Small intestine (tissue), 7 donors: ENCODE data around the gene COQ10A. TPM values are rescaled to one million over a fixed set of nuclear protein-coding genes. Genes with fewer than 3 reads are reported as not detected.
A peak's percentile ranks its signal among the peaks of the same experiment; 100 is the strongest.

Source experiments
- DNase-seq, 2 donors: peaks; one replicate each; pipeline versions ENCODE4 v3.0.0 to v3.0.0-alpha.2; 2013
- FAIRE-seq: peaks from 2 replicates; lab custom pipeline; 2012; peaks lifted over from hg19 to GRCh38; lab: Jason Lieb, UNC
- H3K27ac ChIP-seq, 3 donors: one replicate each; pipeline ENCODE4 v1.5.1; 2013; ENCODE audit warnings: low read length in 2 of 3, mild to moderate bottlenecking in 2 of 3, control low read depth in 1 of 3, inconsistent platforms in 1 of 3, low read depth in 1 of 3, moderate library complexity in 1 of 3
- H3K27me3 ChIP-seq, 3 donors: one replicate each; pipeline ENCODE4 v1.6.1; 2013; ENCODE audit warnings: low read length in 3 of 3, inconsistent platforms in 1 of 3; ENCODE audit not compliant: control insufficient read depth in 3 of 3, insufficient read depth in 3 of 3
- H3K36me3 ChIP-seq, 3 donors: one replicate each; pipeline ENCODE4 v1.6.1; 2013; ENCODE audit warnings: low read length in 3 of 3, inconsistent platforms in 1 of 3, low read depth in 1 of 3, mild to moderate bottlenecking in 1 of 3, moderate library complexity in 1 of 3; ENCODE audit not compliant: control insufficient read depth in 3 of 3, insufficient read depth in 2 of 3
- H3K4me1 ChIP-seq, 3 donors: one replicate each; pipeline ENCODE4 v1.6.1; 2013; ENCODE audit warnings: low read length in 2 of 3, inconsistent platforms in 1 of 3, low read depth in 1 of 3, mild to moderate bottlenecking in 1 of 3, moderate library complexity in 1 of 3; ENCODE audit not compliant: control insufficient read depth in 3 of 3, insufficient read depth in 2 of 3
- H3K4me3 ChIP-seq, 3 donors: one replicate each; pipeline ENCODE4 v1.5.1; 2013; ENCODE audit warnings: low read length in 3 of 3, control low read depth in 1 of 3, inconsistent platforms in 1 of 3, low read depth in 1 of 3, mild to moderate bottlenecking in 1 of 3, moderate library complexity in 1 of 3
- H3K9me3 ChIP-seq, 2 donors: one replicate each; pipeline ENCODE4 v1.6.1; 2013; ENCODE audit warnings: low read depth in 1 of 2, low read length in 1 of 2; ENCODE audit not compliant: control insufficient read depth in 2 of 2, insufficient read depth in 1 of 2
- WGBS, 3 donors: extraction: QIAGEN DNeasy Blood & Tissue Kit; methylation state at CpG; one replicate each; pipeline ENCODE4 v1.1.7; 2013; 5-methylcytosine and 5-hydroxymethylcytosine counted together
- polyA plus RNA-seq, 4 donors: library from polyadenylated mRNA; stranded (reverse) in 3 of 4; unstranded in 1 of 4; fragments of 200-250 nt in 3 of 4; fragments of 120-200 nt in 1 of 4; gene quantifications; one replicate each; pipeline versions ENCODE4 v1.2.1 to v1.2.3, GENCODE V29; 2013
- donor health status: healthy with polysubstance abuse.
- donor health status: control.
- donor health status: control.
- donor health status: Bipolar disorder and iron deficiency.
- donor health status: healthy.

COQ10A gene
- polyA plus RNA-seq, 4 donors = 5.4 to 10.5 (median 8.0) TPM

DNA sequence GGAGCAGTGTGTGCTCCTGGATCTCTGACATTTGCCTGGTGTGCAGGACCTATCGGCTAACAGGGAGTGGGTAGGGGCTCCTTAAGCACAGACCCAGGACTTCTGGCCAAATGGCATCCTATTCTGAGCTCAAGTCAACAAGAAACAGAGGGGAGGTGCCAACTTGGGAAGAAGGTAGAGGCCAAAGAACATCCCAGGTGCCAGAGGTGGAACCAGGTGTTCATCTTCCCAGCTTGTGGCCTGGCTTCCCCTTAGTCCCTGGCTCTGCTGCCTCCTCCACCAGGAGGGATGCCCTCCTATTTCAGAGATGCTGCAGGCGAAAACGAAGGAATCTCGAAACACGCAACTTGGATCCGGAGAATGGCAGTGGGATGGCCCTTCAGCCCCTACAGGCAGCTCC lies 30.7 kb upstream of the COQ10A start:
- Histone ChIP-seq H3K9me3 (no peaks in the 10 kb centered on the region), H3K27ac (no peak overlapping the region), H3K36me3 (peaks cover 3 to 73% (median 13%) of the 10 kb centered on the region in 3 donors), H3K4me3 (no peak overlapping the region), H3K4me1 (peaks cover 0 to 7% (median 0%) of the 10 kb centered on the region in 3 donors), H3K27me3 (no peaks in the 10 kb centered on the region)
- WGBS, 3 donors = 90 to 95% (median 95%) methylated on average over 6 of the region's 6 CpGs
- no peak for FAIRE-seq
- no peak for DNase-seq

- no peak for DNase-seq
- no peak for FAIRE-seq
- Histone ChIP-seq H3K4me1 (peaks cover 0 to 7% (median 0%) of the 10 kb centered on the region in 3 donors), H3K27me3 (no peaks in the 10 kb centered on the region), H3K36me3 (peaks cover 3 to 82% (median 20%) of the 10 kb centered on the region in 3 donors), H3K9me3 (no peaks in the 10 kb centered on the region), H3K4me3 (no peak overlapping the region), H3K27ac (no peak overlapping the region)
- 41 to 66% (median 63%) methylated on average over 3 to 5 of the region's 5 CpGs for WGBS, 3 donors
Measured at GRCh38 chr12:56236985-56237384, 29.8 kb upstream of the COQ10A start.

- peaks cover 3 to 85% (median 21%) of the 10 kb centered on the region in 3 donors for H3K36me3 ChIP-seq
- no peak overlapping the region for H3K4me3 ChIP-seq
- no peak overlapping the region for H3K27ac ChIP-seq
- H3K4me1 ChIP-seq = peaks cover 0 to 4% (median 0%) of the 10 kb centered on the region in 3 donors
- no peaks in the 10 kb centered on the region for H3K9me3 ChIP-seq
- WGBS, 3 donors = 73 to 82% (median 78%) methylated on average over 10 to 11 of the region's 11 CpGs
- no peak for FAIRE-seq
- DNase-seq = no peak
- H3K27me3 ChIP-seq = no peaks in the 10 kb centered on the region
Measured at GRCh38 chr12:56237552-56237951, 29.2 kb upstream of the COQ10A start.

DNA sequence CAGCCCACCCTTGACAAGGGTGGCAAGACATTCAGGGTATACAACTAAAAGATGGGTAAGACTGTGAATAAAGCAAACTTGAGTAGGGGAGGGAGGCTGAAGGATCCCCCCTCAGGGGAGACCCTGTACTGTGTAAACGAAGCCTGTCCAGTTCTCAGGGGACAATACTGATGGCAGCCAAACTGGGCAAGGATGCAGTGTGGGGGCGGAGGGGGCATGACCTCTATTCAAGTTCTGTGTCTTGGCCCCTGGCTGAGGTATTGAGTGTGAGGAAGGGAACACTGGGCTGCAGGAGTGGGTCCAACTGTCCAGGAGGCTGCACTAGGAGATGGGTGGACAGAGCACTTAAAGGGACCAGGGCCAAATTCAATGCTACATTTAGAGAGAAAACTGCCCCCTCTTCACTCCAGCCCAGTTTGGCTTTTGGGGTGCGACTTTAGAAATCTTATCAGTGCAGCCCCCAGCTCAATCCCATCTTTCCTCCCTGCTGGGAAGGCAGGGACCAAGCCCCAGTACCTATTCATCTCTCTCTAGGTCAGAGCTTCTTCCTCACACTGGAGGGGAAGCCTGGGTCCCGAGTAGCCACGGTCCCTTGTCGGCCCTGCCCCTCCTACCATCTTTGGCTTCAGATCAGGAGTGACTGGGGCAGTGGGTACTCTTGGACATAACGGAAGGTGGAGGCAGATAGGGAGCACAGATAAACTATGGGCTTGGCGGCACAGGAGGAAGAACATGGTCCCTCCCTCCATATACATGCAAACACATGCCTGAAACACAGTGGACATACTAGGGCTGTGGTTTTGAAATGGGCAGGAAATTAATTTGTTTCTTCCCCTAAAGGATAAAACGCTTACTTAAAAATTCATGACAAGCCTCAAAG lies 25.1 kb upstream of the COQ10A start:
- DNase-seq (no peak), FAIRE-seq (no peak)
- WGBS, 3 donors = 82 to 90% (median 89%) methylated on average over 9 of the region's 9 CpGs
- H3K9me3 ChIP-seq = no peaks in the 10 kb centered on the region
- no peak overlapping the region for H3K4me3 ChIP-seq
- H3K4me1 ChIP-seq = peaks cover 0 to 17% (median 0%) of the 10 kb centered on the region in 3 donors
- H3K27ac ChIP-seq = no peak overlapping the region
- H3K27me3 ChIP-seq = no peaks in the 10 kb centered on the region
- H3K36me3 ChIP-seq = peaks cover 28 to 94% (median 39%) of the 10 kb centered on the region in 3 donors

GRCh38 chr12:56242986-56243385 lies 23.8 kb upstream of the COQ10A start:
- DNase-seq = no peak

DNA sequence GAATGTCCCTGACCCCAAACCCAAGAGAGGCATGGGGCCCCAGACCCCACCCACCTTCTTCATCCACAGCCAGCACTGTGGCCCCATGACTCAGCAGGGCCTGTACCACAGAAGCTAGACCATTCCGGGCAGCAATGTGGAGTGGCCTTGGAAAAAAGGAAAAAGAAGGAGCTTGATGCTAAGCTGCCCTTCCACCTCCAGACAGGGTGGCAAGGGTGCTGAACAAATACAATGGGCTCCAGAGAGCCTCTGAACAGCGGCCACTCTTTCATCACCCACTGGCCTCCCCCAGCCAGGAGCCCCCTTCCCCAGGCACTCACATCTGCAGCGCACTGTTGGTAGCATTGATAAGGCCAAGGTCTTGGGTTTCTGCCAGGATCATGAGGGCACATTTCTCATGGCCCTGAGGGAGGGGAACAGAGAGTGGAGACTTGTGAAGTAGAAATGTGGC lies 23.0 kb upstream of the COQ10A start:
- peak overlapping the region in 1 of 3 donors; percentile 6 for H3K27ac ChIP-seq
- peaks cover 0 to 17% (median 0%) of the 10 kb centered on the region in 3 donors for H3K4me1 ChIP-seq
- peaks cover 43 to 93% (median 49%) of the 10 kb centered on the region in 3 donors for H3K36me3 ChIP-seq
- H3K4me3 ChIP-seq = no peak overlapping the region
- no peak for DNase-seq
- FAIRE-seq = no peak
- WGBS, 3 donors = 43 to 60% (median 47%) methylated on average over 3 of the region's 3 CpGs
- no peaks in the 10 kb centered on the region for H3K27me3 ChIP-seq
- H3K9me3 ChIP-seq = no peaks in the 10 kb centered on the region

More at GRCh38 chr12:56242986-56243385, 23.8 kb upstream of the COQ10A start:
- Histone ChIP-seq H3K9me3 (no peaks in the 10 kb centered on the region), H3K27ac (no peak overlapping the region), H3K27me3 (no peaks in the 10 kb centered on the region), H3K36me3 (peaks cover 35 to 93% (median 47%) of the 10 kb centered on the region in 3 donors), H3K4me3 (no peak overlapping the region), H3K4me1 (peaks cover 0 to 17% (median 0%) of the 10 kb centered on the region in 3 donors)
- FAIRE-seq = no peak
- WGBS, 3 donors = 87 to 92% (median 91%) methylated on average over 13 of the region's 13 CpGs

- H3K36me3 ChIP-seq = peaks cover 45 to 92% (median 48%) of the 10 kb centered on the region in 3 donors
- no peak overlapping the region for H3K27ac ChIP-seq
- peaks cover 0 to 17% (median 0%) of the 10 kb centered on the region in 3 donors for H3K4me1 ChIP-seq
- H3K4me3 ChIP-seq = no peak overlapping the region
- DNase-seq = no peak
- WGBS, 3 donors = 93 to 97% (median 94%) methylated on average over 14 of the region's 14 CpGs
- H3K9me3 ChIP-seq = no peaks in the 10 kb centered on the region
- H3K27me3 ChIP-seq = no peaks in the 10 kb centered on the region
- no peak for FAIRE-seq
Measured at GRCh38 chr12:56244494-56244893, 22.2 kb upstream of the COQ10A start.

- Histone ChIP-seq H3K4me3 (no peak overlapping the region), H3K27me3 (no peaks in the 10 kb centered on the region), H3K27ac (no peak overlapping the region), H3K36me3 (peaks cover 42 to 87% (median 51%) of the 10 kb centered on the region in 3 donors), H3K9me3 (no peaks in the 10 kb centered on the region), H3K4me1 (peaks cover 0 to 16% (median 0%) of the 10 kb centered on the region in 3 donors)
- 94 to 96% (median 95%) methylated on average over 16 of the region's 16 CpGs for WGBS, 3 donors
- DNase-seq = no peak
- no peak for FAIRE-seq
Measured at GRCh38 chr12:56247923-56248322, 18.8 kb upstream of the COQ10A start.
